ENCODE data around the gene HBEGF. TPM values are rescaled to one million over a fixed set of nuclear protein-coding genes. Genes with fewer than 3 reads are reported as not detected.

HBEGF gene
- polyA plus RNA-seq, 1 donor (not counting 4 experiments of a cell fraction or from before 2014, with no cell fraction given): 53.1 TPM

DNA sequence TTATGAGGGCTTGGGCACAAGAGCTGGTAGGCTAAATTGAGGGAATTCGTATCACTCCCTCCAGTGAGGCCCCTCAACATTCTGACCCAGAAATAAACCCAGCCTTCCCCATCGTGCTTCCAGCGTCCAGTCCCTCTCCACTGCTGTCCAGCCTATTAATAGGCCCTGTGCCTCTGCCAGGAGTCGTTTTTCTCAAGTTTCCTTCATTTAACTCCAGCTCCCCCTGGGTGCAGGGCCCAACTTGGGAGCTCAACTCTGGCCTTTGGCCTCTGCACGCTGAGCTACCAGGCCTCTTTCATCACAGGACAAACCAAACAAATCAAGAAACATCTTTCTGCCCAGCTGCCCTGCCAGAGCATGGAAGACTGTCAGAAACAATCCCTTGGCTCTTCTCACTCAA lies 10.0 kb downstream of the HBEGF start:
- DNase-seq (ENCODE audit: low read depth, low spot score): no peak

DNA sequence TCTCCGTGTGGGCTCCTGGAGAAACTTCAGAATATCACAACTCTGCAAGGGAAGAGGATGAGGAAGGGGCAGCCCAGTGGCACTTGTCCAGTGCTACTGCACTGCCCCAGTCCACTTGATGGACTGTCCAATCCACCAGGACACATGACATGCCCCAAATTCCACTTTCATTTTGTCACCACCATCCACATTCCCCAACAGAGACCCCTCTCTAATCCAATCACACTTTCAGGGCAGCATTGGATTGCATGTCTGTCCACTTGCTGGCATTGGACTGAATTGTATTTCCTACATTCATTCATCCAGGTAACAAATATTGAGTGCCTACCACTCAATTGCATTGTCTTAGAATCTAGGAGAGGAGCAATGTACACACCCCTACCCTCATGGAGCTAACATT lies 14.8 kb downstream of the HBEGF start:
- H4K20me1 ChIP-seq (ENCODE audit: control insufficient read depth, extremely low read depth, insufficient read depth, low read length): no peaks in the 10 kb centered on the region
- no peak for TF ChIP-seq EZH2 (IDR thresholded peaks at IDR 0.05; ENCODE audit: low read length)
- TF ChIP-seq, protein P1, sequence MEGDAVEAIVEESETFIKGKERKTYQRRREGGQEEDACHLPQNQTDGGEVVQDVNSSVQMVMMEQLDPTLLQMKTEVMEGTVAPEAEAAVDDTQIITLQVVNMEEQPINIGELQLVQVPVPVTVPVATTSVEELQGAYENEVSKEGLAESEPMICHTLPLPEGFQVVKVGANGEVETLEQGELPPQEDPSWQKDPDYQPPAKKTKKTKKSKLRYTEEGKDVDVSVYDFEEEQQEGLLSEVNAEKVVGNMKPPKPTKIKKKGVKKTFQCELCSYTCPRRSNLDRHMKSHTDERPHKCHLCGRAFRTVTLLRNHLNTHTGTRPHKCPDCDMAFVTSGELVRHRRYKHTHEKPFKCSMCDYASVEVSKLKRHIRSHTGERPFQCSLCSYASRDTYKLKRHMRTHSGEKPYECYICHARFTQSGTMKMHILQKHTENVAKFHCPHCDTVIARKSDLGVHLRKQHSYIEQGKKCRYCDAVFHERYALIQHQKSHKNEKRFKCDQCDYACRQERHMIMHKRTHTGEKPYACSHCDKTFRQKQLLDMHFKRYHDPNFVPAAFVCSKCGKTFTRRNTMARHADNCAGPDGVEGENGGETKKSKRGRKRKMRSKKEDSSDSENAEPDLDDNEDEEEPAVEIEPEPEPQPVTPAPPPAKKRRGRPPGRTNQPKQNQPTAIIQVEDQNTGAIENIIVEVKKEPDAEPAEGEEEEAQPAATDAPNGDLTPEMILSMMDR (optimal IDR thresholded peaks at IDR 0.05 in 1 of 3, IDR thresholded peaks at IDR 0.05 in 1 of 3, conservative IDR thresholded peaks at IDR 0.05 in 1 of 3; ENCODE audit: extremely low read depth in 1 of 3, insufficient read depth in 2 of 3, low read length in 3 of 3): no peak
- no peak overlapping the region for H3K9ac ChIP-seq (ENCODE audit: control insufficient read depth, extremely low read depth, insufficient read depth, low read length)
- H3K36me3 ChIP-seq (ENCODE audit: control insufficient read depth in 2 of 2, extremely low read depth in 1 of 2, insufficient read depth in 2 of 2, low read length in 2 of 2): peaks cover 28 to 38% of the 10 kb centered on the region in 2 experiments
- DNase-seq (ENCODE audit: low read depth, low spot score) (no peak), FAIRE-seq (no peak)
- no peaks in the 10 kb centered on the region for H3K79me2 ChIP-seq (ENCODE audit: control insufficient read depth, insufficient read depth, low read length)
- no peak overlapping the region for H2AFZ ChIP-seq (ENCODE audit: control insufficient read depth, low read length)
- no peaks in the 10 kb centered on the region for H3K27me3 ChIP-seq (ENCODE audit: control insufficient read depth, extremely low read depth, insufficient read depth, low read length)
- H3K27ac ChIP-seq (ENCODE audit: control insufficient read depth, insufficient read depth, low read length): no peak overlapping the region
- peaks cover 2% of the 10 kb centered on the region for H3K9me1 ChIP-seq (ENCODE audit: control insufficient read depth, extremely low read depth, insufficient read depth, low read length)
- dilution Hi-C loops (cut with MboI; ENCODE audit: extremely low pct_ligation_motif_present, low sequenced_read_pairs): no loop called here
- no peaks in the 10 kb centered on the region for H3K9me3 ChIP-seq (ENCODE audit: control insufficient read depth, low read depth, low read length)
- no peak overlapping the region for H3K4me3 ChIP-seq (ENCODE audit: control insufficient read depth in 2 of 3, extremely low read depth in 1 of 3, insufficient read depth in 2 of 3, low read depth in 1 of 3, low read length in 3 of 3)
- no peaks in the 10 kb centered on the region for H3K4me1 ChIP-seq (ENCODE audit: control insufficient read depth, extremely low read depth, insufficient read depth, low read length)
- no peak overlapping the region for H3K4me2 ChIP-seq (ENCODE audit: control insufficient read depth, extremely low read depth, insufficient read depth, low read depth, low read length)

More for the DNA sequence above, 10.0 kb downstream of the HBEGF start:
- Histone ChIP-seq H3K79me2 (ENCODE audit: control insufficient read depth, insufficient read depth, low read length) (peaks cover 19% of the 10 kb centered on the region), H3K27me3 (ENCODE audit: control insufficient read depth, extremely low read depth, insufficient read depth, low read length) (no peaks in the 10 kb centered on the region), H3K4me3 (ENCODE audit: control insufficient read depth in 2 of 3, extremely low read depth in 1 of 3, insufficient read depth in 2 of 3, low read depth in 1 of 3, low read length in 3 of 3) (no peak overlapping the region), H3K9me3 (ENCODE audit: control insufficient read depth, low read depth, low read length) (no peaks in the 10 kb centered on the region), H3K9ac (ENCODE audit: control insufficient read depth, extremely low read depth, insufficient read depth, low read length) (no peak overlapping the region), H3K27ac (ENCODE audit: control insufficient read depth, insufficient read depth, low read length) (no peak overlapping the region), H2AFZ (ENCODE audit: control insufficient read depth, low read length) (no peak overlapping the region), H3K4me1 (ENCODE audit: control insufficient read depth, extremely low read depth, insufficient read depth, low read length) (peaks cover 38% of the 10 kb centered on the region), H3K9me1 (ENCODE audit: control insufficient read depth, extremely low read depth, insufficient read depth, low read length) (peaks cover 8% of the 10 kb centered on the region), H3K4me2 (ENCODE audit: control insufficient read depth, extremely low read depth, insufficient read depth, low read depth, low read length) (no peak overlapping the region), H3K36me3 (ENCODE audit: control insufficient read depth in 2 of 2, extremely low read depth in 1 of 2, insufficient read depth in 2 of 2, low read length in 2 of 2) (peaks cover 38 to 67% of the 10 kb centered on the region in 2 experiments), H4K20me1 (ENCODE audit: control insufficient read depth, extremely low read depth, insufficient read depth, low read length) (peaks cover 14% of the 10 kb centered on the region)
- dilution Hi-C loops (cut with MboI; ENCODE audit: extremely low pct_ligation_motif_present, low sequenced_read_pairs): no loop called here
- no peak for FAIRE-seq
- no peak for TF ChIP-seq EZH2 (IDR thresholded peaks at IDR 0.05; ENCODE audit: low read length)
- TF ChIP-seq, protein P1 (optimal IDR thresholded peaks at IDR 0.05 in 1 of 3, IDR thresholded peaks at IDR 0.05 in 1 of 3, conservative IDR thresholded peaks at IDR 0.05 in 1 of 3; ENCODE audit: extremely low read depth in 1 of 3, insufficient read depth in 2 of 3, low read length in 3 of 3): no peak

Data from keratinocyte (primary cell).